Endothelial cell of umbilical vein (primary cell): Measurements from ENCODE around the gene CLDND2. TPM values are rescaled to one million over a fixed set of nuclear protein-coding genes. Genes with fewer than 3 reads are reported as not detected.

Experiments
- BruUV-seq: library from RNA; stranded (reverse); fragments of 400-500 nt; replicated peaks from 2 replicates; lab custom pipeline; 2021; lab: Mats Ljungman, UMichigan
- CTCF ChIA-PET: fragments of 300-600, 350-600 bp; sonication (Branson Sonifier 250); formaldehyde crosslinking; loops from one replicate; lab custom pipeline; 2021; ENCODE audit warnings: antibody characterized with exemption, inconsistent platforms; lab: Charles Lee
- POLR2A ChIA-PET: fragments of 300-600, 350-600 bp; sonication (Branson Sonifier 250); formaldehyde crosslinking; loops from one replicate; lab custom pipeline; 2021; ENCODE audit warnings: antibody characterized with exemption, inconsistent platforms; lab: Charles Lee
- DNase-seq: peaks from one replicate; pipeline ENCODE4 v3.0.0-alpha.2; 2011; ENCODE audit warnings: low read depth, low spot score
- FAIRE-seq: peaks from 2 replicates; lab custom pipeline; 2011; peaks lifted over from hg19 to GRCh38; lab: Jason Lieb, UNC
- H2AFZ ChIP-seq: 2 replicates; pipeline ENCODE4 v1.6.0; 2012; ENCODE audit warnings: low read depth, low read length, control low read depth, inconsistent platforms
- H3K27ac ChIP-seq: 2 replicates; pipeline ENCODE4 v1.5.1; 2011; ENCODE audit warnings: low read depth, mild to moderate bottlenecking, control low read depth, low read length, moderate library complexity; ENCODE audit not compliant: insufficient read depth
- H3K27me3 ChIP-seq, 2 experiments: 2 replicates each; pipeline versions ENCODE4 v1.6.0 to v1.6.1; 2011; ENCODE audit warnings: low read length in 2 of 2, mixed read lengths in 1 of 2; ENCODE audit not compliant: control insufficient read depth in 2 of 2, insufficient read depth in 2 of 2
- H3K36me3 ChIP-seq, 2 experiments: 2 replicates in 1 of 2; 3 replicates in 1 of 2; pipeline ENCODE4 v1.5.1; 2011; ENCODE audit warnings: low read length in 2 of 2, mild to moderate bottlenecking in 1 of 2, moderate library complexity in 1 of 2; ENCODE audit not compliant: control insufficient read depth in 2 of 2, insufficient read depth in 2 of 2; ENCODE audit errors: extremely low read depth in 1 of 2
- H3K4me1 ChIP-seq: 3 replicates; pipeline ENCODE4 v1.5.1; 2011; ENCODE audit warnings: mild to moderate bottlenecking, low read length; ENCODE audit not compliant: control insufficient read depth, insufficient read depth; ENCODE audit errors: extremely low read depth
- H3K4me2 ChIP-seq: 2 replicates; pipeline ENCODE4 v1.6.1; 2011; ENCODE audit warnings: low read length, control low read depth, mixed read lengths; ENCODE audit not compliant: insufficient read depth
- H3K4me3 ChIP-seq, 3 experiments: fragments of 200-600 bp in 1 of 3; sonication (generic), shearing (Covaris generic) in 1 of 3; replicated peaks in 1 of 3; 2 replicates each; pipeline ENCODE4 v1.5.1; 2011 to 2016; ENCODE audit warnings: control low read depth in 3 of 3, low read length in 3 of 3, mild to moderate bottlenecking in 2 of 3, inconsistent platforms in 1 of 3, low read depth in 1 of 3, moderate library complexity in 1 of 3; ENCODE audit not compliant: insufficient read depth in 1 of 3
- H3K79me2 ChIP-seq: 2 replicates; pipeline ENCODE4 v1.6.0; 2012; ENCODE audit warnings: low read length, inconsistent platforms; ENCODE audit not compliant: control insufficient read depth, insufficient read depth
- H3K9ac ChIP-seq: replicated peaks from 2 replicates; pipeline ENCODE3; 2011; ENCODE audit warnings: low read length, control low read depth; ENCODE audit not compliant: insufficient read depth; ENCODE audit errors: extremely low read depth
- H3K9me1 ChIP-seq: replicated peaks from 3 replicates; pipeline ENCODE4 v1.6.0; 2011; ENCODE audit warnings: mild to moderate bottlenecking, low read length; ENCODE audit not compliant: control insufficient read depth, insufficient read depth; ENCODE audit errors: extremely low read depth
- H3K9me3 ChIP-seq: replicated peaks from 2 replicates; pipeline ENCODE4 v1.5.1; 2012; ENCODE audit warnings: low read length, inconsistent platforms; ENCODE audit not compliant: control insufficient read depth, insufficient read depth
- H4K20me1 ChIP-seq: replicated peaks from 2 replicates; pipeline ENCODE3; 2011; ENCODE audit warnings: mild to moderate bottlenecking, low read length; ENCODE audit not compliant: control insufficient read depth, insufficient read depth; ENCODE audit errors: extremely low read depth
- CTCF ChIP-seq, 2 donors: IDR thresholded peaks; 1 replicate in 1 of 2; 2 replicates in 1 of 2; pipeline ENCODE4 v1.5.1; 2011; ENCODE audit warnings: low read length in 2 of 2, mild to moderate bottlenecking in 2 of 2, moderate library complexity in 2 of 2, control low read depth in 1 of 2, inconsistent platforms in 1 of 2, low read depth in 1 of 2; ENCODE audit not compliant: insufficient read depth in 1 of 2; ENCODE audit errors: extremely low read depth in 1 of 2
- EZH2 ChIP-seq: IDR thresholded peaks from 2 replicates; pipeline ENCODE4 v1.6.1; 2012; ENCODE audit warnings: borderline replicate concordance, low read depth, mild to moderate bottlenecking, moderate library complexity, low read length, inconsistent platforms; ENCODE audit not compliant: severe bottlenecking
- FOS ChIP-seq: IDR thresholded peaks from 2 replicates; pipeline ENCODE4 v1.6.1; 2011; ENCODE audit warnings: mild to moderate bottlenecking, low read length, moderate library complexity, borderline replicate concordance; ENCODE audit not compliant: insufficient read depth
- GATA2 ChIP-seq: IDR thresholded peaks from 2 replicates; pipeline ENCODE4 v1.7.0; 2011; ENCODE audit warnings: low read depth, mild to moderate bottlenecking, moderate library complexity, mixed read lengths, low read length; ENCODE audit not compliant: insufficient read length, insufficient read depth
- JUN ChIP-seq: IDR thresholded peaks from 2 replicates; pipeline ENCODE4 v1.6.1; 2011; ENCODE audit warnings: borderline replicate concordance, low read depth; ENCODE audit not compliant: insufficient read length, insufficient read depth
- MAX ChIP-seq: IDR thresholded peaks from 2 replicates; pipeline ENCODE4 v1.6.1; 2011; ENCODE audit not compliant: insufficient read depth, insufficient read length
- MYC ChIP-seq: IDR thresholded peaks from one replicate; pipeline ENCODE4 v1.6.1; 2011; ENCODE audit warnings: mild to moderate bottlenecking, low read depth, low read length
- POLR2A ChIP-seq: IDR thresholded peaks from 2 replicates; pipeline ENCODE4 v1.6.1; 2012; ENCODE audit warnings: low read depth, mild to moderate bottlenecking, control low read depth, low read length
- POLR2AphosphoS5 ChIP-seq: IDR thresholded peaks from 2 replicates; pipeline ENCODE4 v1.6.1; 2012; ENCODE audit warnings: low read depth, mild to moderate bottlenecking, control low read depth, low read length, moderate library complexity; ENCODE audit not compliant: insufficient read depth
- dilution Hi-C: fragments of 300-500 bp; cut with MboI; formaldehyde crosslinking; loops from one replicate; pipeline ENCODE4 v1.15.0; 2019; ENCODE audit warnings: low sequenced_read_pairs; ENCODE audit not compliant: extremely low pct_ligation_motif_present
- intact Hi-C: fragments of 100-400 bp; cut with micrococcal nuclease; formaldehyde crosslinking; loops from one replicate; pipeline ENCODE4 v1.10.0; 2022
- polyA plus RNA-seq, 4 experiments: library from polyadenylated mRNA; depleted of rRNA in 3 of 4; stranded (reverse) in 3 of 4; unstranded in 1 of 4; fragments of >200 nt; gene quantifications; 2 replicates each; pipeline versions ENCODE4 v1.2.1 to v1.2.3, GENCODE V29; 2011 to 2012; ENCODE audit warnings: missing spikeins in 1 of 4
- total RNA-seq: library from RNA; stranded (reverse); gene quantifications from 2 replicates; pipeline ENCODE4 v1.2.3, GENCODE V29; 2021

CLDND2 gene
- total and polyA plus RNA-seq, 2 donors (not counting 3 experiments of a cell fraction or from before 2014, with no cell fraction given): 0.97 TPM; not detected in 1

- Histone ChIP-seq H4K20me1 (no peaks in the 10 kb centered on the region), H3K36me3 (no peaks in the 10 kb centered on the region), H3K27me3 (no peaks in the 10 kb centered on the region), H3K4me1 (no peaks in the 10 kb centered on the region), H2AFZ (no peak overlapping the region), H3K79me2 (no peaks in the 10 kb centered on the region), H3K9me1 (no peaks in the 10 kb centered on the region), H3K4me2 (no peak overlapping the region), H3K4me3 (no peak overlapping the region), H3K9me3 (no peaks in the 10 kb centered on the region), H3K9ac (no peak overlapping the region), H3K27ac (no peak overlapping the region)
- CTCF ChIA-PET: interaction anchor here (0.9 kb wide), 1 partner anchor 8 kb away, joined by 3 read pairs; the partner anchor contains the start of gene NKG7
- FAIRE-seq: no peak
- intact Hi-C loops: no loop called here
- TF ChIP-seq MYC: no peak
- no peak for TF ChIP-seq EZH2
- TF ChIP-seq CTCF (IDR thresholded peaks at IDR 0.05; ENCODE audit: extremely low read depth in 1 of 2, insufficient read depth in 1 of 2, low read depth in 1 of 2, low read length in 2 of 2): no peak
- no peak for TF ChIP-seq MAX
- no peak for TF ChIP-seq GATA2
- no peak for TF ChIP-seq FOS
- TF ChIP-seq POLR2A: no peak
- TF ChIP-seq POLR2AphosphoS5: no peak
- TF ChIP-seq JUN: no peak
- POLR2A ChIA-PET: no interaction called here
- dilution Hi-C loops: no loop called here
- no peak for DNase-seq
- no TSS peak for BruUV-seq
These were observed 11.6 kb upstream of the CLDND2 start for GRCh38 chr19:51380379-51380778.
